Measurements from ENCODE around the gene COX6A2. TPM values are rescaled to one million over a fixed set of nuclear protein-coding genes. Genes with fewer than 3 reads are reported as not detected.
A peak's percentile ranks its signal among the peaks of the same experiment; 100 is the strongest.

Gene COX6A2
- total and polyA plus RNA-seq, 5 donors from 2014 or later: not detected

GRCh38 chr16:31385680-31386079 is 42.5 kb downstream of the COX6A2 start:
- no peak overlapping the region for H3K4me3 ChIP-seq (ENCODE audit: low read depth, low read length)
- H3K27ac ChIP-seq (ENCODE audit: insufficient read depth, low read length, poor library complexity, severe bottlenecking): no peak overlapping the region
- no peak for DNase-seq
- no peak overlapping the region for H3K4me3 Mint-ChIP-seq
- no peaks in the 10 kb centered on the region for H3K36me3 Mint-ChIP-seq
- H3K27me3 Mint-ChIP-seq: peaks cover 9% of the 10 kb centered on the region
- no peak for ATAC-seq (ENCODE audit: low read depth in 2 of 2)
- H3K4me1 Mint-ChIP-seq: peaks cover 0 to 2% (median under 1%) of the 10 kb centered on the region in 4 donors
- H3K27ac Mint-ChIP-seq: no peak overlapping the region
- no peaks in the 10 kb centered on the region for H3K36me3 ChIP-seq (ENCODE audit: control insufficient read depth, insufficient read depth, low read length)
- H3K4me1 ChIP-seq (ENCODE audit: control insufficient read depth, insufficient read depth, low read length, poor library complexity, severe bottlenecking): no peaks in the 10 kb centered on the region
- H3K9me3 ChIP-seq (ENCODE audit: control insufficient read depth in 2 of 2, low read length in 2 of 2): no peaks in the 10 kb centered on the region
- H3K27me3 ChIP-seq (ENCODE audit: control insufficient read depth, insufficient read depth, low read length): peaks cover 2% of the 10 kb centered on the region
- no peaks in the 10 kb centered on the region for H3K9me3 Mint-ChIP-seq

DNA sequence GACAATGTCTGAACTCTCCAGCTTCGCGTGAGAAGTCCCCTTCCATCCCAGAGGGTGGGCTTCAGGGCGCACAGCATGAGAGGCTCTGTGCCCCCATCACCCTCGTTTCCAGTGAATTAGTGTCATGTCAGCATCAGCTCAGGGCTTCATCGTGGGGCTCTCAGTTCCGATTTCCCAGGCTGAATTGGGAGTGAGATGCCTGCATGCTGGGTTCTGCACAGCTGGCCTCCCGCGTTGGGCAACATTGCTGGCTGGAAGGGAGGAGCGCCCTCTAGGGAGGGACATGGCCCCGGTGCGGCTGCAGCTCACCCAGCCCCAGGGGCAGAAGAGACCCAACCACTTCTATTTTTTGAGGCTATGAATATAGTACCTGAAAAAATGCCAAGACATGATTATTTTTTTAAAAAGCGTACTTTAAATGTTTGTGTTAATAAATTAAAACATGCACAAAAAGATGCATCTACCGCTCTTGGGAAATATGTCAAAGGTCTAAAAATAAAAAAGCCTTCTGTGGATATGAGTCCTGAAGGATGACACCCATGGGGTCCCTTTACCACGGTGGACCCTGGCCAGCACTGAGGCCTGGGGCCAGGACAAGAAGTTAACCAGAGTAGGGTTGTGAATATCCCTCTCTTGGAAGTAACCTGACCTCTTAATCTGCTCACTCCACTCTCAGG is 45.5 kb downstream of the COX6A2 start:
- Mint-ChIP-seq H3K36me3 (no peaks in the 10 kb centered on the region), H3K4me1 (peaks cover 0 to 2% (median under 1%) of the 10 kb centered on the region in 4 donors), H3K27ac (no peak overlapping the region), H3K4me3 (no peak overlapping the region), H3K27me3 (no peaks in the 10 kb centered on the region), H3K9me3 (no peaks in the 10 kb centered on the region)
- Histone ChIP-seq H3K27me3 (ENCODE audit: control insufficient read depth, insufficient read depth, low read length) (peaks cover 2% of the 10 kb centered on the region), H3K9me3 (ENCODE audit: control insufficient read depth in 2 of 2, low read length in 2 of 2) (no peaks in the 10 kb centered on the region), H3K36me3 (ENCODE audit: control insufficient read depth, insufficient read depth, low read length) (no peaks in the 10 kb centered on the region), H3K4me3 (ENCODE audit: low read depth, low read length) (no peak overlapping the region), H3K27ac (ENCODE audit: insufficient read depth, low read length, poor library complexity, severe bottlenecking) (no peak overlapping the region), H3K4me1 (ENCODE audit: control insufficient read depth, insufficient read depth, low read length, poor library complexity, severe bottlenecking) (no peaks in the 10 kb centered on the region)
- DNase-seq (peak in 2 of 3 donors; percentile 22 to 73), ATAC-seq (ENCODE audit: low read depth in 2 of 2) (peak in 1 of 2 donors; percentile 51)

GRCh38 chr16:31380201-31380600 is 48.0 kb downstream of the COX6A2 start:
- no peak overlapping the region for H3K27ac Mint-ChIP-seq
- Histone ChIP-seq H3K4me1 (ENCODE audit: control insufficient read depth, insufficient read depth, low read length, poor library complexity, severe bottlenecking) (no peaks in the 10 kb centered on the region), H3K27me3 (ENCODE audit: control insufficient read depth, insufficient read depth, low read length) (no peaks in the 10 kb centered on the region), H3K4me3 (ENCODE audit: low read depth, low read length) (no peak overlapping the region), H3K27ac (ENCODE audit: insufficient read depth, low read length, poor library complexity, severe bottlenecking) (no peak overlapping the region), H3K9me3 (ENCODE audit: control insufficient read depth in 2 of 2, low read length in 2 of 2) (no peaks in the 10 kb centered on the region), H3K36me3 (ENCODE audit: control insufficient read depth, insufficient read depth, low read length) (no peaks in the 10 kb centered on the region)
- ATAC-seq (ENCODE audit: low read depth in 2 of 2): no peak
- H3K4me1 Mint-ChIP-seq: no peaks in the 10 kb centered on the region
- no peak overlapping the region for H3K4me3 Mint-ChIP-seq
- no peak for DNase-seq
- H3K27me3 Mint-ChIP-seq: peaks cover 6% of the 10 kb centered on the region
- no peaks in the 10 kb centered on the region for H3K36me3 Mint-ChIP-seq
- peaks cover 0 to 8% (median under 1%) of the 10 kb centered on the region in 7 donors for H3K9me3 Mint-ChIP-seq

Other genes with a start within 250 kb of the COX6A2 start
- 918 TPM for gene FUS, start 248.2 kb downstream of the COX6A2 start, total RNA-seq
- gene FUS, start 248.2 kb downstream of the COX6A2 start, polyA plus RNA-seq: 100 to 1,000 TPM; 119 to 147 (median 132) TPM
- 25.0 TPM for gene PYCARD, start 225.6 kb downstream of the COX6A2 start, total RNA-seq
- gene PYCARD, start 225.6 kb downstream of the COX6A2 start, polyA plus RNA-seq: 10 to 100 TPM; 50.6 to 82.9 (median 68.3) TPM
- gene TRIM72, start 214.2 kb downstream of the COX6A2 start, total RNA-seq: 0.20 TPM
- gene TRIM72, start 214.2 kb downstream of the COX6A2 start, polyA plus RNA-seq: not detected
- gene PYDC1, start 211.2 kb downstream of the COX6A2 start, total RNA-seq: not detected
- gene PYDC1, start 211.2 kb downstream of the COX6A2 start, polyA plus RNA-seq: not detected
- 13.1 TPM for gene ITGAM, start 168.4 kb downstream of the COX6A2 start, total RNA-seq
- 1 to 10 TPM in 3 of 4 donors, under 1 TPM in 1; 0.71 to 4.8 (median 1.4) TPM for gene ITGAM, start 168.4 kb downstream of the COX6A2 start, polyA plus RNA-seq
- 1.9 TPM for gene ITGAX, start 73.2 kb downstream of the COX6A2 start, total RNA-seq
- under 1 TPM in 1 of 4 donors, not detected in 3; 0.47 TPM for gene ITGAX, start 73.2 kb downstream of the COX6A2 start, polyA plus RNA-seq
- not detected for gene ITGAD, start 35.0 kb downstream of the COX6A2 start, total RNA-seq
- not detected for gene ITGAD, start 35.0 kb downstream of the COX6A2 start, polyA plus RNA-seq
- gene ZNF843, start 14.4 kb upstream of the COX6A2 start, total RNA-seq: 0.12 TPM
- gene ZNF843, start 14.4 kb upstream of the COX6A2 start, polyA plus RNA-seq: under 1 TPM in 2 of 4 donors, not detected in 2; 0.06 to 0.09 TPM
- 11.4 TPM for gene ARMC5, start 31.1 kb upstream of the COX6A2 start, total RNA-seq
- gene ARMC5, start 31.1 kb upstream of the COX6A2 start, polyA plus RNA-seq: 1 to 10 TPM; 4.0 to 5.9 (median 5.6) TPM
- 1.6 TPM for gene TGFB1I1, start 43.8 kb upstream of the COX6A2 start, total RNA-seq
- gene TGFB1I1, start 43.8 kb upstream of the COX6A2 start, polyA plus RNA-seq: 1 to 10 TPM in 2 of 4 donors, under 1 TPM in 2; 0.33 to 5.0 (median 1.5) TPM
- 3.8 TPM for gene SLC5A2, start 54.8 kb upstream of the COX6A2 start, total RNA-seq
- gene SLC5A2, start 54.8 kb upstream of the COX6A2 start, polyA plus RNA-seq: 1 to 10 TPM in 3 of 4 donors, under 1 TPM in 1; 0.76 to 2.2 (median 1.4) TPM
- gene RUSF1, start 80.0 kb upstream of the COX6A2 start, total RNA-seq: 44.7 TPM
- gene RUSF1, start 80.0 kb upstream of the COX6A2 start, polyA plus RNA-seq: 10 to 100 TPM; 17.9 to 21.9 (median 21.4) TPM
- not detected for gene AHSP, start 99.5 kb upstream of the COX6A2 start, total RNA-seq
- not detected for gene AHSP, start 99.5 kb upstream of the COX6A2 start, polyA plus RNA-seq